Naive thymus-derived CD4-positive, alpha-beta T cell (primary cell): ENCODE results near the gene LOXL1. TPM values are rescaled to one million over a fixed set of nuclear protein-coding genes. Genes with fewer than 3 reads are reported as not detected.

Experiments
- ATAC-seq: fragments of 150-1000 bp; cut with Tn5 transposase; 2 replicates; pipeline ENCODE4 v1.10.0; 2021; ENCODE audit warnings: mild to moderate bottlenecking, moderate library complexity
- CTCF ChIA-PET: fragments of 350-600 bp; sonication (Branson Sonifier 250); formaldehyde crosslinking; loops from one replicate; lab custom pipeline; 2021; ENCODE audit warnings: antibody characterized with exemption; lab: Charles Lee
- POLR2A ChIA-PET: fragments of 350-600 bp; sonication (Branson Sonifier 250); formaldehyde crosslinking; loops from one replicate; lab custom pipeline; 2021; ENCODE audit warnings: antibody characterized with exemption, inconsistent platforms; lab: Charles Lee
- DNase-seq, 9 donors: peaks; one replicate each; pipeline versions ENCODE4 v3.0.0 to v3.0.0-alpha.2; 2020 to 2022; ENCODE audit warnings: mixed read lengths in 1 of 9
- H3K27ac ChIP-seq: one replicate; pipeline ENCODE4 v1.7.0; 2013; ENCODE audit warnings: mild to moderate bottlenecking, low read depth, low read length, moderate library complexity
- H3K27me3 ChIP-seq, 2 donors: one replicate each; pipeline ENCODE4 v1.7.0; 2013; ENCODE audit warnings: low read length in 2 of 2, mild to moderate bottlenecking in 2 of 2, moderate library complexity in 2 of 2; ENCODE audit not compliant: control insufficient read depth in 2 of 2, insufficient read depth in 2 of 2
- H3K36me3 ChIP-seq, 3 experiments: 1 replicate in 2 of 3; 2 replicates in 1 of 3; pipeline ENCODE4 v1.7.0; 2013; ENCODE audit warnings: low read length in 3 of 3, mild to moderate bottlenecking in 3 of 3, moderate library complexity in 1 of 3; ENCODE audit not compliant: insufficient read depth in 3 of 3, control insufficient read depth in 2 of 3
- H3K4me1 ChIP-seq, 2 donors: one replicate each; pipeline ENCODE4 v1.7.0; 2013; ENCODE audit warnings: low read length in 2 of 2, mild to moderate bottlenecking in 2 of 2, moderate library complexity in 1 of 2; ENCODE audit not compliant: control insufficient read depth in 2 of 2, insufficient read depth in 2 of 2
- H3K4me3 ChIP-seq: 2 replicates; pipeline ENCODE4 v1.7.0; 2013; ENCODE audit warnings: mild to moderate bottlenecking, low read length
- H3K9me3 ChIP-seq, 3 experiments: 1 replicate in 2 of 3; 2 replicates in 1 of 3; pipeline ENCODE4 v1.7.0; 2013; ENCODE audit warnings: low read length in 3 of 3; ENCODE audit not compliant: control insufficient read depth in 2 of 3
- H3K27ac Mint-ChIP-seq, 9 donors: one replicate each; pipeline ENCODE4 v1.8.0; 2020 to 2022; ENCODE audit warnings: mixed read lengths in 9 of 9, mild to moderate bottlenecking in 8 of 9, moderate library complexity in 5 of 9, inconsistent platforms in 2 of 9
- H3K27me3 Mint-ChIP-seq, 5 donors: one replicate each; pipeline ENCODE4 v1.8.0; 2021 to 2022; ENCODE audit warnings: mixed read lengths in 5 of 5, mild to moderate bottlenecking in 1 of 5
- H3K36me3 Mint-ChIP-seq, 5 donors: one replicate each; pipeline ENCODE4 v1.8.0; 2020 to 2022; ENCODE audit warnings: mixed read lengths in 5 of 5, mild to moderate bottlenecking in 3 of 5, inconsistent platforms in 1 of 5
- H3K4me1 Mint-ChIP-seq, 7 donors: one replicate each; pipeline ENCODE4 v1.8.0; 2020 to 2022; ENCODE audit warnings: mixed read lengths in 7 of 7, mild to moderate bottlenecking in 3 of 7, inconsistent platforms in 1 of 7
- H3K4me3 Mint-ChIP-seq, 10 donors: one replicate each; pipeline ENCODE4 v1.8.0; 2020 to 2022; ENCODE audit warnings: mild to moderate bottlenecking in 10 of 10, mixed read lengths in 10 of 10, moderate library complexity in 6 of 10, inconsistent platforms in 2 of 10
- H3K9me3 Mint-ChIP-seq, 11 donors: one replicate each; pipeline ENCODE4 v1.8.0; 2020 to 2022; ENCODE audit warnings: mixed read lengths in 11 of 11, mild to moderate bottlenecking in 4 of 11, inconsistent platforms in 1 of 11, moderate library complexity in 1 of 11
- intact Hi-C, 2 donors: fragments of 100-400 bp; cut with micrococcal nuclease; formaldehyde crosslinking; loops; one replicate each; pipeline ENCODE4 v1.15.1; 2023
- polyA plus RNA-seq, 2 donors: library from polyadenylated mRNA; unstranded; fragments of 300-500 nt; fragmentation: Illumina TruSeq; gene quantifications; one replicate each; pipeline ENCODE4 v1.2.3, GENCODE V29; 2021
- total RNA-seq, 6 experiments: library from RNA in 5 of 6; stranded (reverse) in 5 of 6; gene quantifications; 1 replicate in 5 of 6; 2 replicates in 1 of 6; pipeline ENCODE4 v1.2.3 and lab custom pipeline; 2021 to 2026

The LOXL1 gene
- total and polyA plus RNA-seq, 7 experiments from 2014 or later: 0.49 to 2.3 (median 1.3) TPM

GRCh38 chr15:73922186-73923151 is 3.8 kb upstream of the LOXL1 start:
- Histone ChIP-seq H3K27me3 (no peaks in the 10 kb centered on the region), H3K27ac (no peak overlapping the region), H3K9me3 (no peaks in the 10 kb centered on the region), H3K4me3 (no peak overlapping the region), H3K36me3 (peaks cover 0 to 20% (median 0%) of the 10 kb centered on the region in 3 experiments), H3K4me1 (peaks cover 16 to 30% of the 10 kb centered on the region in 2 donors)
- intact Hi-C loops: no loop called here
- ATAC-seq: no peak
- no peak for DNase-seq
- H3K27ac Mint-ChIP-seq: peak overlapping the region in 3 of 9 donors; percentile 33 to 80 (median 67)
- peaks cover 22 to 48% (median 38%) of the 10 kb centered on the region in 7 donors for H3K4me1 Mint-ChIP-seq
- ChIA-PET CTCF (interaction anchor here (1.7 to 1.9 kb wide), 2 partner anchors 14 to 42 kb away, joined by 4 to 7 read pairs; no protein-coding TSS in a partner anchor), POLR2A (no interaction called here)
- no peak overlapping the region for H3K4me3 Mint-ChIP-seq
- peaks cover 20 to 30% (median 26%) of the 10 kb centered on the region in 5 donors for H3K36me3 Mint-ChIP-seq
- H3K9me3 Mint-ChIP-seq: peaks cover 4 to 17% (median 12%) of the 10 kb centered on the region in 11 donors
- H3K27me3 Mint-ChIP-seq: peaks cover 0 to 6% (median 0%) of the 10 kb centered on the region in 5 donors

GRCh38 chr15:73923156-73923487 is 3.1 kb upstream of the LOXL1 start:
- H3K27ac ChIP-seq: no peak overlapping the region
- H3K4me3 Mint-ChIP-seq: no peak overlapping the region

GRCh38 chr15:73923488-73924164 is 2.6 kb upstream of the LOXL1 start:
- no peaks in the 10 kb centered on the region for H3K27me3 ChIP-seq
- peaks cover 0 to 11% (median 0%) of the 10 kb centered on the region in 3 experiments for H3K36me3 ChIP-seq
- intact Hi-C loops: no loop called here
- Mint-ChIP-seq H3K27me3 (peaks cover 0 to 6% (median 0%) of the 10 kb centered on the region in 5 donors), H3K4me1 (peaks cover 27 to 53% (median 43%) of the 10 kb centered on the region in 7 donors), H3K4me3 (peak overlapping the region in 5 of 10 donors; percentile 2 to 46 (median 14)), H3K9me3 (peaks cover 0 to 6% (median 4%) of the 10 kb centered on the region in 11 donors), H3K36me3 (peaks cover 10 to 19% (median 15%) of the 10 kb centered on the region in 5 donors), H3K27ac (peak overlapping the region in 6 of 9 donors; percentile 15 to 80 (median 76))
- H3K4me3 ChIP-seq: no peak overlapping the region
- ChIA-PET CTCF (interaction anchor here (0.5 to 1.9 kb wide), 2 partner anchors 16 to 41 kb away, joined by 4 read pairs; no protein-coding TSS in a partner anchor), POLR2A (no interaction called here)
- DNase-seq: no peak
- H3K9me3 ChIP-seq: no peaks in the 10 kb centered on the region
- ATAC-seq: no peak
- H3K4me1 ChIP-seq: peaks cover 21 to 34% of the 10 kb centered on the region in 2 donors
- no peak overlapping the region for H3K27ac ChIP-seq

More at GRCh38 chr15:73923156-73923487, 3.1 kb upstream of the LOXL1 start:
- Histone ChIP-seq H3K4me3 (no peak overlapping the region), H3K36me3 (peaks cover 0 to 15% (median 0%) of the 10 kb centered on the region in 3 experiments), H3K4me1 (peaks cover 18 to 33% of the 10 kb centered on the region in 2 donors), H3K27me3 (no peaks in the 10 kb centered on the region), H3K9me3 (no peaks in the 10 kb centered on the region)
- ChIA-PET CTCF (interaction anchor here (0.5 to 1.9 kb wide), 2 partner anchors 17 to 41 kb away, joined by 4 read pairs; no protein-coding TSS in a partner anchor), POLR2A (no interaction called here)
- peaks cover 26 to 51% (median 40%) of the 10 kb centered on the region in 7 donors for H3K4me1 Mint-ChIP-seq
- ATAC-seq: no peak
- intact Hi-C loops: no loop called here
- peaks cover 0 to 6% (median 0%) of the 10 kb centered on the region in 5 donors for H3K27me3 Mint-ChIP-seq
- peaks cover 0 to 11% (median 7%) of the 10 kb centered on the region in 11 donors for H3K9me3 Mint-ChIP-seq
- H3K36me3 Mint-ChIP-seq: peaks cover 15 to 24% (median 20%) of the 10 kb centered on the region in 5 donors
- H3K27ac Mint-ChIP-seq: peak overlapping the region in 2 of 9 donors; percentile 80
- DNase-seq: no peak

- Mint-ChIP-seq H3K4me3 (peak overlapping the region in 6 of 10 donors; percentile 22 to 86 (median 46)), H3K9me3 (no peaks in the 10 kb centered on the region), H3K27ac (peak overlapping the region in 7 of 9 donors; percentile 60 to 80 (median 78)), H3K36me3 (peaks cover 4 to 12% (median 9%) of the 10 kb centered on the region in 5 donors), H3K4me1 (peaks cover 29 to 61% (median 49%) of the 10 kb centered on the region in 7 donors), H3K27me3 (peaks cover 0 to 6% (median 0%) of the 10 kb centered on the region in 5 donors)
- Histone ChIP-seq H3K36me3 (peaks cover 0 to 5% (median 0%) of the 10 kb centered on the region in 3 experiments), H3K27ac (peak overlapping the region; percentile 18), H3K4me1 (peaks cover 21 to 34% of the 10 kb centered on the region in 2 donors), H3K4me3 (no peak overlapping the region), H3K9me3 (no peaks in the 10 kb centered on the region), H3K27me3 (no peaks in the 10 kb centered on the region)
- DNase-seq (peak in 1 of 9 donors; percentile 7), ATAC-seq (no peak)
- intact Hi-C loops: no loop called here
- CTCF ChIA-PET: interaction anchor here (1.9 kb wide), 1 partner anchor 40 kb away, joined by 4 read pairs; no protein-coding TSS in a partner anchor
- POLR2A ChIA-PET: no interaction called here
Measured at GRCh38 chr15:73924171-73924921, 1.9 kb upstream of the LOXL1 start.

GRCh38 chr15:73925848-73926218 is 429 bp upstream of the LOXL1 start:
- H3K4me1 Mint-ChIP-seq: peaks cover 24 to 58% (median 45%) of the 10 kb centered on the region in 7 donors
- ATAC-seq (no peak), DNase-seq (no peak)
- Histone ChIP-seq H3K36me3 (no peaks in the 10 kb centered on the region), H3K27ac (no peak overlapping the region), H3K4me1 (peaks cover 21 to 22% of the 10 kb centered on the region in 2 donors), H3K27me3 (no peaks in the 10 kb centered on the region), H3K9me3 (no peaks in the 10 kb centered on the region), H3K4me3 (no peak overlapping the region)
- H3K4me3 Mint-ChIP-seq: peak overlapping the region; percentile 29 to 86 (median 70)
- H3K9me3 Mint-ChIP-seq: no peaks in the 10 kb centered on the region
- H3K27ac Mint-ChIP-seq: peak overlapping the region in 7 of 9 donors; percentile 3 to 73 (median 28)
- intact Hi-C loops: loop anchor here (5.0 kb wide), 3 partner anchors 36 to 1276 kb away; partner anchors contain the start of genes C15orf39 (in 1 of the 2) and TBC1D21 (in 1 of the 2)
- ChIA-PET POLR2A (no interaction called here), CTCF (no interaction called here)
- no peaks in the 10 kb centered on the region for H3K36me3 Mint-ChIP-seq
- peaks cover 0 to 6% (median 0%) of the 10 kb centered on the region in 5 donors for H3K27me3 Mint-ChIP-seq
